ENCODE results near the gene CTU2.

DNA sequence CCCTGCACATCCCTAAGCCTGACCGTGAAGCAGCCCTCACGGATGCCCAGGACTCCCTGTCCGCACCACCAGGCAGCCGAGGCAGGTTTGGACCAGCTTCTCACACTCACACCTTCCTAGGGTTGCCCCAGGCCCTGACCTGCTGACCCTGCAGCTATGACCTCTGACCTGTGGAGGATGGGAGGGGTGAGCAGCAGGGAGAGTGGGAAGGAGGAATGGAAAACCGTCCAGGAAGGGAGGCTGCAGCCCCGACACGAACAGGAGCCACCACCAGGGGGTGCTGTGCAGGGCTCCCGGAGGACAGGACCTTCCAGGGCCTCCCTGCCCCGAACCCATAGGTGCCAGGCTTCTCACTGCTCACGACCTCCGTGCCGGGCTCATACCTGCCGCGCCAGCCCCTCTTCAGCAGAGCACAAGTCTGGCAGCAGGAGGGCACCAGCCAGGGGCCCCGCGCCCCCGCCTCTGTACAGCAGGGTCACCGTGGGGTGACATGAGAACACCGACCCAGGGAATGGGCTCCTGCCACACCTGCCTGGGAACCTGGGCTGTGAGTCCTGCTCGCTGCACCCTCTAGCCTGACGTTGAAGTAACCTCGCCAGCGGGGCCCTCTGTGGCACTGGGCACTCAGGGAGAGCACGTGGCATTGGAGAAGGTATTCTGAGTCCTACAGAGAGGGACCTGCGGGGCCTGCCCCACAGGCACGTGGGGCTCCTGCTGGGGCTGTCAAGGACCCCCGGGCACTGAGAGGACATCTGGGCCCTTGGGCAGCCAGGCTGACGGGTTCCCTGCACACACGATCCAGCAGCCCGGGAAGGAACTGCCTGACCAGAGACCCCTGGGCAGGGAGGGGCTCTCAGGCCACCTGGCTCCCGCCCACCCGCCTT lies 37.6 kb downstream of the CTU2 start:
- TF ChIP-seq RARB (CRISPR knock-in tag; IDR thresholded peaks at IDR 0.05) (no peak), TCF4 (CRISPR knock-in tag; IDR thresholded peaks at IDR 0.05; ENCODE audit: borderline replicate concordance) (no peak), PATZ1 (CRISPR knock-in tag; IDR thresholded peaks at IDR 0.05; ENCODE audit: borderline replicate concordance) (no peak), ZFP3 (CRISPR knock-in tag; IDR thresholded peaks at IDR 0.05) (no peak), ZFP30 (CRISPR knock-in tag; IDR thresholded peaks at IDR 0.05) (no peak), ARNTL (CRISPR knock-in tag; IDR thresholded peaks at IDR 0.05; ENCODE audit: borderline replicate concordance, low read depth) (no peak), PPARA (CRISPR knock-in tag; IDR thresholded peaks at IDR 0.05; ENCODE audit: borderline replicate concordance) (no peak), ESRRG (CRISPR knock-in tag; IDR thresholded peaks at IDR 0.05) (no peak), CSDC2 (CRISPR knock-in tag; IDR thresholded peaks at IDR 0.05) (no peak), CREB5 (CRISPR knock-in tag; IDR thresholded peaks at IDR 0.05; ENCODE audit: low read depth) (no peak)
